GM13976 (cell line): ENCODE results near the gene E2F2.

Source experiments
- DNase-seq: peaks from one replicate; pipeline ENCODE4 v3.0.0; 2012; ENCODE audit warnings: low spot score
- CTCF ChIP-seq: IDR thresholded peaks from 2 replicates; pipeline ENCODE4 v1.5.1; 2012; ENCODE audit warnings: borderline replicate concordance, mild to moderate bottlenecking; ENCODE audit not compliant: insufficient read depth; ENCODE audit errors: extremely low read depth, missing control alignments, control extremely low read depth
- in situ Hi-C: fragments of 300-500 bp; cut with MboI; formaldehyde crosslinking; loops from one replicate; pipeline ENCODE4 v1.12.0; 2022; ENCODE audit warnings: low sequenced_read_pairs, mixed read lengths, inconsistent platforms; ENCODE audit not compliant: unreplicated experiment

The E2F2 gene

GRCh38 chr1:23575226-23575810 lies 44.3 kb upstream of the E2F2 start:
- in situ Hi-C loops = no loop called here
- no peak for DNase-seq
- TF ChIP-seq CTCF = no peak

GRCh38 chr1:23574265-23574754 lies 43.3 kb upstream of the E2F2 start:
- in situ Hi-C loops = no loop called here
- no peak for TF ChIP-seq CTCF
- no peak for DNase-seq

GRCh38 chr1:23573574-23574182 lies 42.6 kb upstream of the E2F2 start:
- no peak for DNase-seq
- TF ChIP-seq CTCF = no peak
- in situ Hi-C loops = no loop called here

- no peak for TF ChIP-seq CTCF
- no peak for DNase-seq
- in situ Hi-C loops = no loop called here
Measured at GRCh38 chr1:23571465-23571864, 40.4 kb upstream of the E2F2 start.

GRCh38 chr1:23570001-23570691 lies 39.1 kb upstream of the E2F2 start:
- TF ChIP-seq CTCF = no peak
- in situ Hi-C loops = no loop called here
- DNase-seq = no peak

GRCh38 chr1:23568608-23569383 lies 37.8 kb upstream of the E2F2 start:
- no peak for TF ChIP-seq CTCF
- DNase-seq = no peak

More at GRCh38 chr1:23568608-23569383, 37.8 kb upstream of the E2F2 start:
- in situ Hi-C loops = no loop called here
